ENCODE results near the gene PCDHA8. TPM values are rescaled to one million over a fixed set of nuclear protein-coding genes. Genes with fewer than 3 reads are reported as not detected.
"Not testable (repeated sequence)": the region's sequence is repeated elsewhere in the genome, so short reads cannot be mapped to it uniquely, and the experiment has no call there.

Gene PCDHA8
- total RNA-seq, 5 donors from 2014 or later (not counting 1 experiment from before 2014, with no cell fraction given): not detected

DNA sequence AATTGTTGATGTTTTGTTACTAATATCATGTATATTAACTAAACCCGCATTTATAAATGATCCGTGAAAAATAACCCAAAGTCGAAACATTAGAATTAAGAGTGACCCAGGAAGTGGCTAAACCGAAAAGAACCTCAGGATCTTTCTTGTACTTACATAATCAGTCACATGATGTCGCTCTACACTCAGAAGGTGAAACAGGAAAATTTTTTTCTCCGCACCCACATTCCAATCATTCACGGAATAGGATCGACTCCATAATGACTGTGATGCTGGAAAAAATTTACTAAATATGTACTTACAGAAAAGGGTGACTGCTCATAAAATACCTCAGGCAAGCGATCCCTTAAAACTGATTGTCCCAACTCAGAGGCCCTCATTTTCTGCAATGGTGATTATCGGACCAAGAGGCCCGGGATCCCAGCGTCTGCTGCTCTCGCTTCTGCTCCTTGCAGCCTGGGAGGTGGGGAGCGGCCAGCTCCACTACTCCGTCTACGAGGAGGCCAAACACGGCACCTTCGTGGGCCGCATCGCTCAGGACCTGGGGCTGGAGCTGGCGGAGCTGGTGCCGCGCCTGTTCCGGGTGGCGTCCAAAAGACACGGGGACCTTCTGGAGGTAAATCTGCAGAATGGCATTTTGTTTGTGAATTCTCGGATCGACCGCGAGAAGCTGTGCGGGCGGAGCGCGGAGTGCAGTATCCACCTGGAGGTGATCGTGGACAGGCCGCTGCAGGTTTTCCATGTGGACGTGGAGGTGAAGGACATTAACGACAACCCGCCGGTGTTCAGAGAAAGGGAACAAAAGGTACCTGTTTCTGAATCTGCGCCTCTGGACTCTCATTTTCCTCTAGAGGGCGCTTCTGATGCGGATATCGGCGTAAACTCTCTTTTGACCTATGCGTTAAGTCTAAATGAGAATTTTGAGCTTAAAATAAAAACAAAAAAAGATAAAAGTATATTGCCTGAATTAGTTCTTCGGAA, 34.4 kb downstream of the PCDHA8 start, which contains the start of gene PCDHA12:
PCDHA12 (plus strand) TSS at position 224 of the 981 bp plus-strand sequence; CDS start at position 389, 165 bp downstream.
- no peak within 1 kb of the TSS for H3K4me3 ChIP-seq (ENCODE audit: control insufficient read depth in 1 of 2, extremely low read depth in 1 of 2, low read length in 1 of 2)
- Mint-ChIP-seq H3K36me3 (peaks cover 4% of the 10 kb centered on the region), H3K27me3 (peaks cover 29 to 40% of the 10 kb centered on the region in 2 donors), H3K4me1 (no peaks in the 10 kb centered on the region), H3K4me3 (no peak within 1 kb of the TSS), H3K27ac (no peak within 1 kb of the TSS), H3K9me3 (peaks cover 7 to 23% (median 16%) of the 10 kb centered on the region in 3 donors)
- H3K4me1 ChIP-seq (ENCODE audit: control insufficient read depth in 1 of 2, extremely low read depth in 1 of 2, insufficient read depth in 2 of 2, low read length in 2 of 2): no peaks in the 10 kb centered on the region
- 32% methylated on average over 36 of the region's 47 CpGs for WGBS (ENCODE audit: insufficient coverage)
- ChIA-PET CTCF (no interaction called here), POLR2A (no interaction called here)
- ATAC-seq (replicated peaks in 1 of 4) (no peak), DNase-seq (no peak)
- H3K9me3 ChIP-seq: no peaks in the 10 kb centered on the region
- no peaks in the 10 kb centered on the region for H3K36me3 ChIP-seq (ENCODE audit: control insufficient read depth in 2 of 2, extremely low read depth in 1 of 2, insufficient read depth in 1 of 2, low read length in 1 of 2)
- H3K27ac ChIP-seq (ENCODE audit: low read length): no peak within 1 kb of the TSS
- H3K27me3 ChIP-seq (replicated peaks in 1 of 2; ENCODE audit: control insufficient read depth in 2 of 2, extremely low read depth in 1 of 2, insufficient read depth in 2 of 2, low read length in 1 of 2): peaks cover 2 to 18% of the 10 kb centered on the region in 2 experiments

DNA sequence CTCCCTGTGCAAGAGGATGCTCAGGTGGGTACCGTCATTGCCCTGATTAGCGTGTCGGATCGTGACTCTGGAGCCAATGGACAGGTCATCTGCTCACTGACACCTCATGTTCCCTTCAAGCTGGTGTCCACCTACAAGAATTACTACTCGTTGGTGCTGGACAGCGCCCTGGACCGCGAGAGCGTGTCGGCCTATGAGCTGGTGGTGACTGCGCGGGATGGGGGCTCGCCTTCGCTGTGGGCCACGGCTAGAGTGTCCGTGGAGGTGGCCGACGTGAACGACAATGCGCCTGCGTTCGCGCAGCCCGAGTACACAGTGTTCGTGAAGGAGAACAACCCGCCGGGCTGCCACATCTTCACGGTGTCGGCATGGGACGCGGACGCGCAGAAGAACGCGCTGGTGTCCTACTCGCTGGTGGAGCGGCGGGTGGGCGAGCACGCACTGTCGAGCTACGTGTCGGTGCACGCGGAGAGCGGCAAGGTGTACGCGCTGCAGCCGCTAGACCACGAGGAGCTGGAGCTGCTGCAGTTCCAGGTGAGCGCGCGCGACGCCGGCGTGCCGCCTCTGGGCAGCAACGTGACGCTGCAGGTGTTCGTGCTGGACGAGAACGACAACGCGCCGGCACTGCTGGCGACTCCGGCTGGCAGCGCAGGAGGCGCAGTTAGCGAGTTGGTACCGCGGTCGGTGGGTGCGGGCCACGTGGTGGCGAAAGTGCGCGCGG, 35.7 kb downstream of the PCDHA8 start:
- H3K4me3 ChIP-seq (ENCODE audit: control insufficient read depth in 1 of 2, extremely low read depth in 1 of 2, low read length in 1 of 2); H3K36me3 Mint-ChIP-seq; H3K27ac Mint-ChIP-seq; POLR2A ChIA-PET; DNase-seq; H3K36me3 ChIP-seq (ENCODE audit: control insufficient read depth in 2 of 2, extremely low read depth in 1 of 2, insufficient read depth in 1 of 2, low read length in 1 of 2); CTCF ChIA-PET; H3K4me1 ChIP-seq (ENCODE audit: control insufficient read depth in 1 of 2, extremely low read depth in 1 of 2, insufficient read depth in 2 of 2, low read length in 2 of 2); H3K4me3 Mint-ChIP-seq; ATAC-seq (replicated peaks in 1 of 4); H3K27ac ChIP-seq (ENCODE audit: low read length); H3K4me1 Mint-ChIP-seq; H3K9me3 ChIP-seq: not testable (repeated sequence)
- Mint-ChIP-seq H3K27me3 (peaks cover 41 to 50% of the 10 kb centered on the region in 2 donors), H3K9me3 (peaks cover 17 to 34% (median 22%) of the 10 kb centered on the region in 3 donors)
- WGBS (ENCODE audit: insufficient coverage): 62% methylated on average over 79 of the region's 80 CpGs
- H3K27me3 ChIP-seq (replicated peaks in 1 of 2; ENCODE audit: control insufficient read depth in 2 of 2, extremely low read depth in 1 of 2, insufficient read depth in 2 of 2, low read length in 1 of 2): peaks cover 3 to 12% of the 10 kb centered on the region in 2 experiments

DNA sequence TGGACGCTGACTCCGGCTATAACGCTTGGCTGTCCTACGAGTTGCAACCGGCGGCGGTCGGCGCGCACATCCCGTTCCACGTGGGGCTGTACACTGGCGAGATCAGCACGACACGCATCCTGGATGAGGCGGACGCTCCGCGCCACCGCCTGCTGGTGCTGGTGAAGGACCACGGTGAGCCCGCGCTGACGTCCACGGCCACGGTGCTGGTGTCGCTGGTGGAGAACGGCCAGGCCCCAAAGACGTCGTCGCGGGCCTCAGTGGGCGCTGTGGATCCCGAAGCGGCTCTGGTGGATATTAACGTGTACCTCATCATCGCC, 36.2 kb downstream of the PCDHA8 start:
- Histone ChIP-seq H3K27ac (ENCODE audit: low read length) (no peak overlapping the region), H3K4me3 (ENCODE audit: control insufficient read depth in 1 of 2, extremely low read depth in 1 of 2, low read length in 1 of 2) (no peak overlapping the region), H3K27me3 (replicated peaks in 1 of 2; ENCODE audit: control insufficient read depth in 2 of 2, extremely low read depth in 1 of 2, insufficient read depth in 2 of 2, low read length in 1 of 2) (peaks cover 4 to 16% of the 10 kb centered on the region in 2 experiments), H3K36me3 (ENCODE audit: control insufficient read depth in 2 of 2, extremely low read depth in 1 of 2, insufficient read depth in 1 of 2, low read length in 1 of 2) (no peaks in the 10 kb centered on the region), H3K4me1 (ENCODE audit: control insufficient read depth in 1 of 2, extremely low read depth in 1 of 2, insufficient read depth in 2 of 2, low read length in 2 of 2) (no peaks in the 10 kb centered on the region), H3K9me3 (no peaks in the 10 kb centered on the region)
- POLR2A ChIA-PET: no interaction called here
- H3K4me3 Mint-ChIP-seq: no peak overlapping the region
- H3K4me1 Mint-ChIP-seq: no peaks in the 10 kb centered on the region
- no peak overlapping the region for H3K27ac Mint-ChIP-seq
- peaks cover 19 to 35% (median 24%) of the 10 kb centered on the region in 3 donors for H3K9me3 Mint-ChIP-seq
- no peak for ATAC-seq (replicated peaks in 1 of 4)
- 52% methylated on average over 37 of the region's 37 CpGs for WGBS (ENCODE audit: insufficient coverage)
- H3K36me3 Mint-ChIP-seq: peaks cover 9% of the 10 kb centered on the region
- CTCF ChIA-PET: no interaction called here
- H3K27me3 Mint-ChIP-seq: peaks cover 43 to 49% of the 10 kb centered on the region in 2 donors
- DNase-seq: no peak

DNA sequence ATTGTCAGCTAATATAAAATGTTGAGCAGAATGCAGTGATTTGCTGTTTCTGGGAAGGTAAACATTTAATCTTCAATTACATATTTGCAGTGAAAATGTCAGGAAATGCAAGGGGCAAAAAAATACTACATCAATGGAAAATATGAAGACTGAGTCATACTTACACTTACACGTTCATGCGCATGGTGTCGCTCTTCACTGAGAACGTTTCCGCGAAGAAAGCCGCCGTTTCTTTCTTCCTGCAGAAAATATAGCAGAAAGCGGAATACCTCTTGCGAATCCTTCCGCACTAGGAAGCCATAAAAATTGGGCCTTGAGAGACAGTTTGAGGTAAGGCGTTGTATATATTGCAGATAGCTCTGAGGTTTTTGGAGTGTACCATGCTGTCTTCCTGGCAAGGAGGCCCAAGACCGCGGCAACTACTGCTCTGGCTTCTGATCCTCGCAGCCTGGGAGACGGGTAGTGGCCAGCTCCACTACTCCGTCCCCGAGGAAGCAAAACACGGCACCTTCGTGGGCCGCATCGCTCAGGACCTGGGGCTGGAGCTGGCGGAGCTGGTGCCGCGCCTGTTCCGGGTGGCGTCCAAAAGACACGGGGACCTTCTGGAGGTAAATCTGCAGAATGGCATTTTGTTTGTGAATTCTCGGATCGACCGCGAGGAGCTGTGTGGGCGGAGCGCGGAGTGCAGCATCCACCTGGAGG, 41.1 kb downstream of the PCDHA8 start, which contains the start of gene PCDHA13:
PCDHA13 (plus strand) TSS at position 236 of the 702 bp plus-strand sequence; CDS start at position 381, 145 bp downstream.
- Histone ChIP-seq H3K27ac (ENCODE audit: low read length) (no peak within 1 kb of the TSS), H3K4me3 (ENCODE audit: control insufficient read depth in 1 of 2, extremely low read depth in 1 of 2, low read length in 1 of 2) (no peak within 1 kb of the TSS), H3K36me3 (ENCODE audit: control insufficient read depth in 2 of 2, extremely low read depth in 1 of 2, insufficient read depth in 1 of 2, low read length in 1 of 2) (no peaks in the 10 kb centered on the region), H3K9me3 (no peaks in the 10 kb centered on the region), H3K4me1 (ENCODE audit: control insufficient read depth in 1 of 2, extremely low read depth in 1 of 2, insufficient read depth in 2 of 2, low read length in 2 of 2) (no peaks in the 10 kb centered on the region), H3K27me3 (replicated peaks in 1 of 2; ENCODE audit: control insufficient read depth in 2 of 2, extremely low read depth in 1 of 2, insufficient read depth in 2 of 2, low read length in 1 of 2) (peaks cover 4 to 19% of the 10 kb centered on the region in 2 experiments)
- peaks cover 31 to 33% of the 10 kb centered on the region in 2 donors for H3K27me3 Mint-ChIP-seq
- ChIA-PET CTCF (no interaction called here), POLR2A (no interaction called here)
- no peak for ATAC-seq (replicated peaks in 1 of 4)
- peaks cover 11% of the 10 kb centered on the region for H3K36me3 Mint-ChIP-seq
- H3K9me3 Mint-ChIP-seq: peaks cover 16 to 34% (median 19%) of the 10 kb centered on the region in 3 donors
- no peak for DNase-seq
- 26% methylated on average over 8 of the region's 35 CpGs for WGBS (ENCODE audit: insufficient coverage)
- no peak within 1 kb of the TSS for H3K27ac Mint-ChIP-seq
- no peak within 1 kb of the TSS for H3K4me3 Mint-ChIP-seq
- no peaks in the 10 kb centered on the region for H3K4me1 Mint-ChIP-seq

DNA sequence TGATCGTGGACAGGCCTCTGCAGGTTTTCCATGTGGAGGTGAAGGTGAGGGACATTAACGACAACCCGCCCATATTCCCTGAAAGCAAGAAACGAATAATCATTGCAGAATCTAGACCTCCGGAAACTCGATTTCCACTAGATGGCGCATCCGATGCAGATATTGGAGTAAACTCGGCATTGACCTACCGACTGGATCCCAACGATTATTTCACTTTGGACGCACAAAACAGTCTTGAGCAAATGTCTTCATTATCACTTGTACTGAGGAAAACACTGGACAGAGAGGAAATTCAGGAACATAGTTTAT, 41.6 kb downstream of the PCDHA8 start:
- no peak overlapping the region for H3K4me3 Mint-ChIP-seq
- Histone ChIP-seq H3K27ac (ENCODE audit: low read length) (no peak overlapping the region), H3K27me3 (replicated peaks in 1 of 2; ENCODE audit: control insufficient read depth in 2 of 2, extremely low read depth in 1 of 2, insufficient read depth in 2 of 2, low read length in 1 of 2) (peaks cover 4 to 19% of the 10 kb centered on the region in 2 experiments), H3K36me3 (ENCODE audit: control insufficient read depth in 2 of 2, extremely low read depth in 1 of 2, insufficient read depth in 1 of 2, low read length in 1 of 2) (no peaks in the 10 kb centered on the region), H3K9me3 (no peaks in the 10 kb centered on the region), H3K4me1 (ENCODE audit: control insufficient read depth in 1 of 2, extremely low read depth in 1 of 2, insufficient read depth in 2 of 2, low read length in 2 of 2) (no peaks in the 10 kb centered on the region), H3K4me3 (ENCODE audit: control insufficient read depth in 1 of 2, extremely low read depth in 1 of 2, low read length in 1 of 2) (no peak overlapping the region)
- 24% methylated on average over 7 of the region's 12 CpGs for WGBS (ENCODE audit: insufficient coverage)
- no peak for DNase-seq
- POLR2A ChIA-PET: no interaction called here
- H3K36me3 Mint-ChIP-seq: peaks cover 11% of the 10 kb centered on the region
- H3K9me3 Mint-ChIP-seq: peaks cover 19 to 38% (median 19%) of the 10 kb centered on the region in 3 donors
- CTCF ChIA-PET: no interaction called here
- no peak overlapping the region for H3K27ac Mint-ChIP-seq
- H3K4me1 Mint-ChIP-seq: no peaks in the 10 kb centered on the region
- H3K27me3 Mint-ChIP-seq: peaks cover 34 to 35% of the 10 kb centered on the region in 2 donors
- ATAC-seq (replicated peaks in 1 of 4): no peak

DNA sequence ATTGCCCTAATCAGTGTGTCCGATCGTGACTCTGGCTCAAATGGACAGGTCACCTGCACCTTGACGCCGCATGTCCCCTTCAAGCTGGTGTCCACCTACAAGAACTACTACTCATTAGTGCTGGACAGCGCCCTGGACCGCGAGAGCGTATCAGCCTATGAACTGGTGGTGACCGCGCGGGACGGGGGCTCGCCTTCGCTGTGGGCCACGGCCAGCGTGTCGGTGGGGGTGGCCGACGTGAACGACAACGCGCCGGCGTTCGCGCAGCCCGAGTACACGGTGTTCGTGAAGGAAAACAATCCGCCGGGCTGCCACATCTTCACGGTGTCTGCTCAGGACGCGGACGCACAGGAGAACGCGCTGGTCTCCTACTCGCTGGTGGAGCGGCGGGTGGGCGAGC, 42.4 kb downstream of the PCDHA8 start:
- ChIA-PET POLR2A (no interaction called here), CTCF (no interaction called here)
- Mint-ChIP-seq H3K36me3 (peaks cover 11% of the 10 kb centered on the region), H3K4me3 (no peak overlapping the region), H3K4me1 (no peaks in the 10 kb centered on the region), H3K9me3 (peaks cover 20 to 38% (median 22%) of the 10 kb centered on the region in 3 donors), H3K27ac (no peak overlapping the region), H3K27me3 (peaks cover 34 to 36% of the 10 kb centered on the region in 2 donors)
- DNase-seq (no peak), ATAC-seq (replicated peaks in 1 of 4) (no peak)
- no peaks in the 10 kb centered on the region for H3K36me3 ChIP-seq (ENCODE audit: control insufficient read depth in 2 of 2, extremely low read depth in 1 of 2, insufficient read depth in 1 of 2, low read length in 1 of 2)
- 62% methylated on average over 41 of the region's 41 CpGs for WGBS (ENCODE audit: insufficient coverage)
- no peak overlapping the region for H3K4me3 ChIP-seq (ENCODE audit: control insufficient read depth in 1 of 2, extremely low read depth in 1 of 2, low read length in 1 of 2)
- no peak overlapping the region for H3K27ac ChIP-seq (ENCODE audit: low read length)
- no peaks in the 10 kb centered on the region for H3K4me1 ChIP-seq (ENCODE audit: control insufficient read depth in 1 of 2, extremely low read depth in 1 of 2, insufficient read depth in 2 of 2, low read length in 2 of 2)
- H3K27me3 ChIP-seq (replicated peaks in 1 of 2; ENCODE audit: control insufficient read depth in 2 of 2, extremely low read depth in 1 of 2, insufficient read depth in 2 of 2, low read length in 1 of 2): peaks cover 4 to 19% of the 10 kb centered on the region in 2 experiments
- H3K9me3 ChIP-seq: no peaks in the 10 kb centered on the region

All from T-cell (primary cell).